Heart left ventricle (tissue), 16 donors: ENCODE data around the gene C11orf91. TPM values are rescaled to one million over a fixed set of nuclear protein-coding genes. Genes with fewer than 3 reads are reported as not detected.
A peak's percentile ranks its signal among the peaks of the same experiment; 100 is the strongest.

ENCODE experiments used
- ATAC-seq, 4 donors: fragments of 200-7000 bp; cut with Tn5 transposase; one replicate each; pipeline ENCODE4 v1.9.1; 2020 to 2022; ENCODE audit warnings: moderate library complexity in 4 of 4, mild to moderate bottlenecking in 3 of 4, moderate number of reproducible peaks in 1 of 4
- DNase-seq, 5 donors: peaks; one replicate each; pipeline ENCODE4 v3.0.0-alpha.2; 2020
- H3K27ac ChIP-seq, 12 donors: fragments of 200-600 bp; sonication (generic) in 4 of 12; one replicate each; pipeline versions ENCODE4 v1.5.0 to v1.8.0; 2016 to 2022; ENCODE audit warnings: mild to moderate bottlenecking in 2 of 12
- H3K27me3 ChIP-seq, 9 donors: fragments of 200-600 bp; sonication (generic) in 2 of 9; one replicate each; pipeline versions ENCODE4 v1.5.1 to v1.8.0; 2016 to 2022; ENCODE audit warnings: mild to moderate bottlenecking in 3 of 9
- H3K36me3 ChIP-seq, 9 donors: fragments of 200-600 bp; sonication (generic) in 2 of 9; one replicate each; pipeline versions ENCODE4 v1.5.0 to v1.8.0; 2018 to 2022; ENCODE audit warnings: mild to moderate bottlenecking in 2 of 9
- H3K4me1 ChIP-seq, 12 donors: fragments of 200-600 bp; sonication (generic) in 4 of 12; one replicate each; pipeline versions ENCODE4 v1.5.0 to v1.8.0; 2016 to 2022; ENCODE audit warnings: mild to moderate bottlenecking in 3 of 12
- H3K4me3 ChIP-seq, 12 donors: fragments of 200-600 bp; sonication (generic) in 4 of 12; one replicate each; pipeline versions ENCODE4 v1.5.0 to v1.8.0; 2017 to 2022; ENCODE audit warnings: mild to moderate bottlenecking in 9 of 12, moderate library complexity in 4 of 12
- H3K9me3 ChIP-seq, 12 donors: fragments of 200-600 bp; sonication (generic) in 4 of 12; one replicate each; pipeline versions ENCODE4 v1.5.0 to v1.8.0; 2016 to 2022; ENCODE audit warnings: mild to moderate bottlenecking in 1 of 12
- POLR2A ChIP-seq, 2 donors: fragments of 450-650 bp; IDR thresholded peaks; one replicate each; pipeline ENCODE4 v1.6.1; 2017; ENCODE audit warnings: antibody characterized with exemption in 2 of 2, mild to moderate bottlenecking in 2 of 2, moderate library complexity in 2 of 2
- WGBS, 4 donors: extraction: QIAGEN DNeasy Blood & Tissue Kit in 2 of 4; methylation state at CpG; one replicate each; pipeline versions ENCODE4 v1.1.5 to v1.1.7; 2013 to 2018; 5-methylcytosine and 5-hydroxymethylcytosine counted together
- intact Hi-C, 10 donors: fragments of 100-400 bp; cut with DNase I; formaldehyde crosslinking; loops; one replicate each; pipeline versions ENCODE4 v1.11.1 to v1.14.2; 2022
- polyA plus RNA-seq, 2 donors: library from polyadenylated mRNA; stranded (reverse); fragments of 200-250 nt; gene quantifications; one replicate each; pipeline ENCODE4 v1.2.3, GENCODE V29; 2013
- total RNA-seq, 9 donors: library from RNA; depleted of rRNA in 2 of 9; stranded (reverse); fragments of >200 nt in 2 of 9; fragmentation: NEBNext Ultra II Directional in 3 of 9; extraction: Animal tissue kit (Norgen Biotek cat#: 25700) in 3 of 9; gene quantifications; one replicate each; pipeline versions ENCODE4 v1.1.0 to v1.2.4, GENCODE V29; 2016 to 2023
- TF ChIP-seq, protein P1 (sequence below), 12 donors: fragments of 200-600 bp; sonication (generic) in 4 of 12; IDR thresholded peaks; one replicate each; pipeline versions ENCODE4 v1.5.0 to v1.8.0; 2018 to 2022; ENCODE audit warnings: antibody characterized with exemption in 12 of 12, mild to moderate bottlenecking in 5 of 12
- donor health status: ischemic (EF 13 %, LVEDD 7.1; RV severe dilation, severe dysfunction).
- donor health status: healthy with polysubstance abuse.
- donor health status: DM: no; HTN: yes; CAD: no.
- donor health status: DM: no; HTN: no; CAD: no.
- donor health status: ischemic (EF 25% LVEDD 6.9; RV normal size, moderate dysfunction).
- donor health status: ischemic (EF 25% LVEDD 5.7; RV mildly dilated, moderate dysfunction).
- donor health status: healthy.
- donor health status: DM: yes; HTN: yes; CAD: no.
- donor health status: ischemic (EF 35%, LVEDD 5.7; RV mildly dilated, moderate dysfunction).
- donor health status: nonischemic (EF 11% LVEDD 7.7; RV severe dilation, severe dysfunction).
- donor health status: DM: yes; HTN: yes; CAD: no.
- donor health status: PGD.
- donor health status: ischemic (EF 29% LVEDD 5.4; RV normal size, mild dysfunction).
- donor health status: nonischemic (EF 23%, LVEDD 6.1; RV moderate dilation, normal function).

The C11orf91 gene
- total and polyA plus RNA-seq, 11 donors: 0.56 to 1.00 (median 0.70) TPM; not detected in 7

DNA sequence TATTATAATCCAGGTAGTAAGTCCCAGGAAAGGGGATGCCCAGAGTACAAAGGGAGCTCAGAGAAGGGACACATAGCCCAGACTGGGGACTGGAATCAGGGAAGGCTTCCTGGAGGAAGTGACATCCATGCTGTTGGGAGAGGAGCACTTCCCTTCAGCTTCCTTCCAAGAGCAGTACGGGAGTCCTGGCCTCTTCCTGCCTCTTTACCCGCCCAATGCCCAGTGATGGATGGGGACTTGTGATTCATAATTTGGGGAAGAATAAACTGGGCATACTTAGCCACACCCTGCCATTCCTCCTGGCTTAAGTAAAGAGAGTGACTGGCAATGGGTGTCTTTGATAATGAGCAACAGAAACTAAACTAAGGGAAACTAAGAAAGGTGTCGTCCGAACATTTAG lies 11.5 kb downstream of the C11orf91 start:
- H3K27ac ChIP-seq: peak overlapping the region; percentile 73 to 97 (median 84)
- 74 to 86% (median 78%) methylated on average over 4 of the region's 4 CpGs for WGBS, 4 donors
- TF ChIP-seq, protein P1, sequence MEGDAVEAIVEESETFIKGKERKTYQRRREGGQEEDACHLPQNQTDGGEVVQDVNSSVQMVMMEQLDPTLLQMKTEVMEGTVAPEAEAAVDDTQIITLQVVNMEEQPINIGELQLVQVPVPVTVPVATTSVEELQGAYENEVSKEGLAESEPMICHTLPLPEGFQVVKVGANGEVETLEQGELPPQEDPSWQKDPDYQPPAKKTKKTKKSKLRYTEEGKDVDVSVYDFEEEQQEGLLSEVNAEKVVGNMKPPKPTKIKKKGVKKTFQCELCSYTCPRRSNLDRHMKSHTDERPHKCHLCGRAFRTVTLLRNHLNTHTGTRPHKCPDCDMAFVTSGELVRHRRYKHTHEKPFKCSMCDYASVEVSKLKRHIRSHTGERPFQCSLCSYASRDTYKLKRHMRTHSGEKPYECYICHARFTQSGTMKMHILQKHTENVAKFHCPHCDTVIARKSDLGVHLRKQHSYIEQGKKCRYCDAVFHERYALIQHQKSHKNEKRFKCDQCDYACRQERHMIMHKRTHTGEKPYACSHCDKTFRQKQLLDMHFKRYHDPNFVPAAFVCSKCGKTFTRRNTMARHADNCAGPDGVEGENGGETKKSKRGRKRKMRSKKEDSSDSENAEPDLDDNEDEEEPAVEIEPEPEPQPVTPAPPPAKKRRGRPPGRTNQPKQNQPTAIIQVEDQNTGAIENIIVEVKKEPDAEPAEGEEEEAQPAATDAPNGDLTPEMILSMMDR (IDR thresholded peaks at IDR 0.05): no peak
- TF ChIP-seq POLR2A (IDR thresholded peaks at IDR 0.05): no peak
- no peaks in the 10 kb centered on the region for H3K36me3 ChIP-seq
- DNase-seq (no peak), ATAC-seq (no peak)
- peaks cover 0 to 8% (median 0%) of the 10 kb centered on the region in 12 donors for H3K9me3 ChIP-seq
- no peak overlapping the region for H3K4me3 ChIP-seq
- H3K4me1 ChIP-seq: peaks cover 10 to 55% (median 44%) of the 10 kb centered on the region in 12 donors
- H3K27me3 ChIP-seq: no peaks in the 10 kb centered on the region
- intact Hi-C loops: loop anchor here in 9 of 10 donors (2.0 to 10.0 kb wide), 10 partner anchors 53 to 724 kb away; partner anchors contain the start of gene CSTF3 (in 2 of the 9)

DNA sequence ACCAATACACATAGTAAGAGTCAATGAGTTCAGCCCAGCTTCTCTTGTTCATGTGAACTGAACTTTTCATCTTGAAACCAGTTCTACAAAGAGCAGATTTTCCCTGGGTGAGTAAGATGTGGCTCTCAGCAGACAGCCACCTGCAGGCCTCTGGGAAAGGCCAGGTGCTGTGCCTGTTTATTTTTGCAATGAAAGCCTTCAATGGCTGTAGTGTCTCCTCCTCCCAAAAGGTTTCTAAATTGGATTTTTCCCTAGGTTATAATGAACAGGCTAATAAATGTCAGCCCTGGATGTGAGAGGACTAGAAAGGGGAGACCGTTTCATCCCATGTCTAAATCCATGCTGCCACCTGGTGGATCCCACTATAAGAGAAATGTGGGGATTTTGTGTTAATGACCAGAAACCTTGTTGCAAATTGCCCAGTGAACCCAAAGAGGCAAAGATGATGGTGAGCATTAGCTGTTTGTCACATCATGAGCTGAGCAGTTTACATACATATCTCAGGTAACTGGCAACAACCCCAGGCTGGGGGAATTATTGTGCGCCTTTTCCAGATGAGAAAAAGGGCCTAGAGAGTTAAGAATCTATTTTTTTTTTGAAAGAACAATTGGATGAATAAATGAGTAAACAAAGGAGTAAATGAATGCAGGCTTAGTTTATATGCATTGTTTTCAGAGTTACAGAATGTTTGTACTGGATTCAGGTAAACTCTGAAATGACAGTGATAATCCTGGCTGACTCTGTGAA lies 12.7 kb downstream of the C11orf91 start:
- peak overlapping the region in 2 of 12 donors; percentile 80 to 87 for H3K27ac ChIP-seq
- peaks cover 0 to 8% (median 0%) of the 10 kb centered on the region in 12 donors for H3K9me3 ChIP-seq
- H3K4me1 ChIP-seq: peaks cover 10 to 46% (median 37%) of the 10 kb centered on the region in 12 donors
- TF ChIP-seq POLR2A (IDR thresholded peaks at IDR 0.05): no peak
- TF ChIP-seq, protein P1 (IDR thresholded peaks at IDR 0.05): peak; percentile 45 to 81 (median 74)
- DNase-seq (no peak), ATAC-seq (no peak)
- intact Hi-C loops: loop anchor here (1.0 to 10.0 kb wide), 13 partner anchors 54 to 723 kb away; partner anchors contain the start of gene CSTF3 (in 2 of the 10)
- H3K4me3 ChIP-seq: no peak overlapping the region
- H3K27me3 ChIP-seq: no peaks in the 10 kb centered on the region
- no peaks in the 10 kb centered on the region for H3K36me3 ChIP-seq
- 50 to 60% (median 52%) methylated on average over 2 of the region's 2 CpGs for WGBS, 4 donors

DNA sequence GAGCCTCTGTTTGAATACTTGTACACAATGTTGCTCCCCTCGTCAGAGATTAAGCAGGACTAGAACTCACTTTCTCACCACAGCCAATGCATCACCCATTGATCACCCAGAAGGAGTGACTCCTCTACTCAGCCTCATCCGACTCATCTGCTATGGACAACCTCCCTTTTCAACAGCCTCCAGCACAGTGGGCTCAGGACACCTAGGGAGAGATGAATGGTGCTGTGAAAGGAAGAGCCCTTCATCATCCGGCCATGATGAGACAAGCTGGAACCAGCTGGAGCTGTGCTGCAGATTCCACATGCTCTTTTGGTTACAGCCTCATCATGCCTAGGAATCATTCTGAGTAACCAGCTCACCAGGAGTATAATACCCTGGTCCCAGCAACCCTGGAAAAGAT lies 15.5 kb downstream of the C11orf91 start:
- DNase-seq (no peak), ATAC-seq (no peak)
- Histone ChIP-seq H3K36me3 (no peaks in the 10 kb centered on the region), H3K27ac (no peak overlapping the region), H3K27me3 (peaks cover 0 to 7% (median 0%) of the 10 kb centered on the region in 9 donors), H3K9me3 (peaks cover 0 to 8% (median 0%) of the 10 kb centered on the region in 12 donors), H3K4me1 (peaks cover 0 to 18% (median 11%) of the 10 kb centered on the region in 12 donors), H3K4me3 (no peak overlapping the region)
- intact Hi-C loops: loop anchor here in 9 of 10 donors (5.0 to 10.0 kb wide), 8 partner anchors 57 to 720 kb away; partner anchors contain the start of gene CSTF3 (in 2 of the 9)
- WGBS, 4 donors: 65 to 81% (median 76%) methylated on average over 3 of the region's 3 CpGs
- TF ChIP-seq, protein P1 (IDR thresholded peaks at IDR 0.05): no peak
- no peak for TF ChIP-seq POLR2A (IDR thresholded peaks at IDR 0.05)

DNA sequence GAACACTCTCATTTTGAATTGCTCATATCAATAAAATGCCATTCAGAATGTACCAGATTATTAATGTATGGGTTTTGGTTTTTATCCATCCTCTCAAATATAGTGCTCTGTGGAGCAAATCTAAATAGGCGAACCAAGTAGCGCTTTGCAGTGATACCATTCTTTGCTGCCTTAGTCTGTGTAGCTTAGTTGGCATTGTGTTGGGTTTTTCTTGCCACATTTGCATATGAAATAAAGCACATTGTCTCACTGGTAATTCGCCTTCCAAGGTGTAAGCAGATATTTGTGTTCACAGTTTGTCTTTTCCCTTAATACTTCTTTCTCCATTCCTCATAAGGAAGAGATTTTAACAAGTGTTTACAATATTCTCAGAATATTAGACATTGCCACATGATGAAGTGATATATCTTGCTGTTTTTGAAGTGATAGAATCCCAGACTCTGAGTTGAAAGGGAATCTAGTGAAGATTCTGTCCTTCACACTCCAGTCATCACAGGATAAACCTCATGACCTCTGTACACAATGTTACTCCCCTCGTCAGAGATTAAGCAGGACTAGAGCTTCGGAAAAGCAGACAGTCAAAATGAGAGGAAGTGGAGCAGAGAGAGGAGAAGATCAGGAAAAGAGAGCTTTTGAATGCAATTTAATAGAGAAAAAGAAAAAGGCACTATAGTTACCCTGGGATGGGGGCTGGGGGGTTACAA lies 16.5 kb downstream of the C11orf91 start:
- WGBS, 4 donors: 72 to 75% (median 75%) methylated on average over 5 of the region's 5 CpGs
- peaks cover 0 to 9% (median 2%) of the 10 kb centered on the region in 12 donors for H3K4me1 ChIP-seq
- peaks cover 0 to 8% (median 0%) of the 10 kb centered on the region in 12 donors for H3K9me3 ChIP-seq
- H3K27ac ChIP-seq: no peak overlapping the region
- ATAC-seq (no peak), DNase-seq (no peak)
- peaks cover 0 to 7% (median 0%) of the 10 kb centered on the region in 9 donors for H3K27me3 ChIP-seq
- intact Hi-C loops: loop anchor here in 3 of 10 donors (5.0 to 10.0 kb wide), 3 partner anchors 142 to 719 kb away; partner anchors contain the start of gene CSTF3 (in 1 of the 3)
- no peak for TF ChIP-seq POLR2A (IDR thresholded peaks at IDR 0.05)
- H3K36me3 ChIP-seq: no peaks in the 10 kb centered on the region
- no peak overlapping the region for H3K4me3 ChIP-seq
